K562 (cell line): ENCODE results near the gene SLC25A42. TPM values are rescaled to one million over a fixed set of nuclear protein-coding genes. Genes with fewer than 3 reads are reported as not detected.

Source experiments
- ATAC-seq: fragments of 200-7000 bp; cut with Tn5 transposase; 3 replicates; pipeline ENCODE4 v1.9.1; 2020; ENCODE audit warnings: moderate library complexity
- BruUV-seq: library from RNA; stranded (reverse); fragments of 400-500 nt; replicated peaks from 2 replicates; lab custom pipeline; 2021; lab: Mats Ljungman, UMichigan
- CTCF ChIA-PET: fragments of 300-600 bp; formaldehyde crosslinking; extraction: SDS; loops from one replicate; lab custom pipeline; 2021; ENCODE audit warnings: low intra/inter-chr PET ratio; lab: Yijun Ruan, JAX
- POLR2A ChIA-PET: fragments of 300-600, 350-650 bp; sonication (Branson Sonifier 250); formaldehyde crosslinking; extraction: SDS; loops from one replicate; lab custom pipeline; 2021; ENCODE audit warnings: antibody characterized with exemption, inconsistent platforms; lab: Yijun Ruan, JAX
- DNase-seq, 4 experiments: peaks; one replicate each; pipeline versions ENCODE4 v3.0.0 to v3.0.0-alpha.2; 2011 to 2018; ENCODE audit warnings: low spot score in 3 of 4, mixed read lengths in 3 of 4; ENCODE audit errors: extremely low read depth in 1 of 4
- FAIRE-seq: peaks from 2 replicates; lab custom pipeline; 2011; peaks lifted over from hg19 to GRCh38; lab: Jason Lieb, UNC
- H2AFZ ChIP-seq: 2 replicates; pipeline ENCODE4 v1.6.0; 2011; ENCODE audit warnings: low read depth, low read length, control low read depth, inconsistent platforms
- H3K27ac ChIP-seq: fragments of 200-600 bp; 3 replicates; pipeline ENCODE4 v1.8.0; 2011; ENCODE audit warnings: low read depth, mild to moderate bottlenecking, control low read depth, inconsistent platforms, low read length, moderate library complexity, mixed read lengths; ENCODE audit errors: extremely low read depth
- H3K27me3 ChIP-seq, 2 experiments: fragments of 300-600 bp in 1 of 2; 2 replicates in 1 of 2; 3 replicates in 1 of 2; pipeline versions ENCODE4 v1.6.0 to v1.8.0; 2011; ENCODE audit warnings: inconsistent platforms in 2 of 2, low read length in 2 of 2, mild to moderate bottlenecking in 1 of 2, mixed read lengths in 1 of 2, moderate library complexity in 1 of 2; ENCODE audit not compliant: control insufficient read depth in 2 of 2, insufficient read depth in 2 of 2
- H3K36me3 ChIP-seq: fragments of 300-600 bp; 3 replicates; pipeline ENCODE4 v1.8.0; 2011; ENCODE audit warnings: mild to moderate bottlenecking, low read length, inconsistent platforms; ENCODE audit not compliant: control insufficient read depth, insufficient read depth
- H3K4me1 ChIP-seq, 2 experiments: fragments of 200-600 bp in 1 of 2; replicated peaks in 1 of 2; 2 replicates in 1 of 2; 3 replicates in 1 of 2; pipeline versions ENCODE4 v1.5.1 to v1.8.0; 2011; ENCODE audit warnings: inconsistent platforms in 2 of 2, low read length in 2 of 2, mild to moderate bottlenecking in 1 of 2, mixed read lengths in 1 of 2, moderate library complexity in 1 of 2; ENCODE audit not compliant: control insufficient read depth in 2 of 2, insufficient read depth in 2 of 2
- H3K4me2 ChIP-seq: 2 replicates; pipeline ENCODE4 v1.6.1; 2011; ENCODE audit warnings: low read length, control low read depth, inconsistent platforms, mixed read lengths; ENCODE audit not compliant: insufficient read depth
- H3K4me3 ChIP-seq: fragments of 200-600 bp; sonication (generic), shearing (Covaris generic); 2 replicates; pipeline ENCODE4 v1.5.1; 2016; ENCODE audit warnings: control low read depth, inconsistent platforms
- H3K79me2 ChIP-seq: fragments of 200-600 bp; 3 replicates; pipeline ENCODE4 v1.8.0; 2011; ENCODE audit warnings: low read length, inconsistent platforms; ENCODE audit not compliant: control insufficient read depth, insufficient read depth
- H3K9ac ChIP-seq, 2 experiments: 2 replicates each; pipeline versions ENCODE4 v1.6.0 to v1.6.1; 2011; ENCODE audit warnings: low read depth in 2 of 2, low read length in 2 of 2, control low read depth in 1 of 2, inconsistent platforms in 1 of 2, mild to moderate bottlenecking in 1 of 2, mixed read lengths in 1 of 2; ENCODE audit not compliant: insufficient read depth in 1 of 2
- H3K9me1 ChIP-seq: one replicate; pipeline ENCODE4 v1.6.0; 2011; ENCODE audit warnings: inconsistent platforms, mild to moderate bottlenecking, low read length, moderate library complexity; ENCODE audit not compliant: control insufficient read depth, insufficient read depth
- H3K9me3 ChIP-seq: replicated peaks from 2 replicates; pipeline ENCODE4 v1.5.1; 2011; ENCODE audit warnings: low read depth, low read length, inconsistent platforms; ENCODE audit not compliant: control insufficient read depth, insufficient read depth
- H4K20me1 ChIP-seq: replicated peaks from 2 replicates; pipeline ENCODE4 v1.6.1; 2011; ENCODE audit warnings: low read length, inconsistent platforms, mixed read lengths; ENCODE audit not compliant: control insufficient read depth, insufficient read depth
- CCNT2 ChIP-seq: IDR thresholded peaks from 2 replicates; pipeline ENCODE4 v1.6.1; 2011; ENCODE audit warnings: borderline replicate concordance, low read depth, mild to moderate bottlenecking, moderate library complexity, mixed read lengths, low read length; ENCODE audit not compliant: insufficient read length; ENCODE audit errors: extremely low read depth
- CHCHD3 ChIP-seq: fragments of 250-450 bp; sonication (Bioruptor Pico); IDR thresholded peaks from 2 replicates; pipeline ENCODE4 v2.1.2; 2022; ENCODE audit warnings: mild to moderate bottlenecking
- CSDE1 ChIP-seq, 2 experiments: fragments of 450-650 bp; IDR thresholded peaks; 2 replicates each; pipeline ENCODE4 v1.6.1; 2016; ENCODE audit warnings: mild to moderate bottlenecking in 1 of 2
- ETS2 ChIP-seq: IDR thresholded peaks from 2 replicates; pipeline ENCODE4 v1.6.1; 2016; ENCODE audit warnings: borderline replicate concordance, missing genetic modification characterization, mild to moderate bottlenecking, moderate library complexity, missing compliant biosample characterization; ENCODE audit not compliant: poor library complexity, severe bottlenecking
- FOXK1 ChIP-seq: sonication (generic); formaldehyde crosslinking; IDR thresholded peaks from 2 replicates; pipeline ENCODE4 v1.8.0; 2022; ENCODE audit warnings: missing genetic modification reagents, mild to moderate bottlenecking, borderline replicate concordance
- GABPB2 ChIP-seq: fragments of 250-450 bp; sonication (Bioruptor Pico); conservative IDR thresholded peaks from 2 replicates; pipeline ENCODE4 v1.5.1; 2021; ENCODE audit warnings: mild to moderate bottlenecking
- MYC ChIP-seq, 2 experiments: fragments of 250-450 bp in 1 of 2; sonication (Bioruptor Pico) in 1 of 2; IDR thresholded peaks; 2 replicates each; pipeline versions ENCODE4 v1.5.1 to v1.6.1; 2012 to 2021; ENCODE audit warnings: low read depth in 2 of 2, borderline replicate concordance in 1 of 2, improper control_type of control experiment in 1 of 2, low read length in 1 of 2, mild to moderate bottlenecking in 1 of 2, moderate library complexity in 1 of 2
- NBN ChIP-seq: fragments of 450-650 bp; IDR thresholded peaks from 2 replicates; pipeline ENCODE4 v1.6.1; 2016; ENCODE audit warnings: low read depth, mild to moderate bottlenecking
- POLR2AphosphoS2 ChIP-seq: IDR thresholded peaks from 2 replicates; pipeline ENCODE4 v1.6.1; 2012; ENCODE audit warnings: low read length, improper control_type of control experiment
- TCF7 ChIP-seq: sonication (generic); IDR thresholded peaks from 2 replicates; pipeline ENCODE4 v1.6.1; 2016; ENCODE audit warnings: antibody characterized with exemption, borderline replicate concordance
- ZNF134 ChIP-seq: fragments of 250-450 bp; sonication (Bioruptor Pico); conservative IDR thresholded peaks from 2 replicates; pipeline ENCODE4 v1.4.0; 2020
- ZNF274 ChIP-seq: IDR thresholded peaks from 2 replicates; pipeline ENCODE4 v1.6.1; 2011; ENCODE audit warnings: low read depth, mild to moderate bottlenecking, low read length, moderate library complexity, borderline replicate concordance
- ZNF589 ChIP-seq: fragments of 200-800 bp; sonication (Bioruptor generic); IDR thresholded peaks from 2 replicates; pipeline ENCODE4 v1.6.1; 2016; ENCODE audit warnings: low read depth, missing genetic modification characterization, missing compliant biosample characterization
- ZNF695 ChIP-seq: fragments of 450-650 bp; formaldehyde crosslinking; IDR thresholded peaks from 2 replicates; pipeline ENCODE4 v1.4.0; 2020; ENCODE audit warnings: mild to moderate bottlenecking, moderate library complexity
- WGBS: fragments of 100-300 bp; shearing (Covaris generic); methylation state at CpG from one replicate; pipeline ENCODE4 v1.1.6; 2016; ENCODE audit warnings: low coverage, mixed read lengths; ENCODE audit not compliant: insufficient coverage; ENCODE audit errors: missing lambda C conversion rate; 5-methylcytosine and 5-hydroxymethylcytosine counted together
- in situ Hi-C: fragments of 300-500 bp; cut with MboI; formaldehyde crosslinking; loops from 4 replicates; pipeline ENCODE4 v1.15.0; 2018; ENCODE audit warnings: inconsistent platforms, mixed read lengths
- intact Hi-C: fragments of 100-400 bp; cut with micrococcal nuclease; formaldehyde crosslinking; loops from 2 replicates; pipeline ENCODE4 v1.14.2; 2022
- polyA plus RNA-seq, 8 experiments: library from polyadenylated mRNA; depleted of rRNA in 4 of 8; stranded (reverse) in 5 of 8; unstranded in 3 of 8; fragments of >200 nt; fragmentation: Nextera tagmentation in 2 of 8; fragmentation: Illumina TruSeq in 1 of 8; extraction: Ambion mirVana in 2 of 8; extraction: Trizol in 1 of 8; gene quantifications; 2 replicates each; pipeline versions ENCODE4 v1.2.1 to v1.2.3, GENCODE V29; 2011 to 2014; ENCODE audit warnings: inconsistent platforms in 1 of 8, missing spikeins in 1 of 8
- total RNA-seq, 7 experiments: library from RNA; depleted of rRNA in 6 of 7; stranded (reverse); fragments of >200 nt in 6 of 7; fragmentation: Illumina TruSeq in 2 of 7; extraction: Trizol in 2 of 7; gene quantifications; 2 replicates each; pipeline versions ENCODE4 v1.2.1 to v1.2.3, GENCODE V29; 2011 to 2021; ENCODE audit warnings: low replicate concordance in 1 of 7
- TF ChIP-seq, protein P1 (sequence below): sonication (generic); formaldehyde crosslinking; IDR thresholded peaks from 2 replicates; pipeline ENCODE4 v1.8.0; 2022; ENCODE audit warnings: mild to moderate bottlenecking, low read depth, missing genetic modification reagents
- TF ChIP-seq, protein P2 (sequence below): fragments of 250-450 bp; sonication (Bioruptor Pico); IDR thresholded peaks from 2 replicates; pipeline ENCODE4 v1.5.0; 2020; ENCODE audit warnings: mild to moderate bottlenecking, borderline replicate concordance

SLC25A42 gene
- total and polyA plus RNA-seq, 9 of the 15 experiments (the other 6 are each of a cell fraction or from before 2014, with no cell fraction given): 0.59 to 32.2 (median 14.1) TPM

DNA sequence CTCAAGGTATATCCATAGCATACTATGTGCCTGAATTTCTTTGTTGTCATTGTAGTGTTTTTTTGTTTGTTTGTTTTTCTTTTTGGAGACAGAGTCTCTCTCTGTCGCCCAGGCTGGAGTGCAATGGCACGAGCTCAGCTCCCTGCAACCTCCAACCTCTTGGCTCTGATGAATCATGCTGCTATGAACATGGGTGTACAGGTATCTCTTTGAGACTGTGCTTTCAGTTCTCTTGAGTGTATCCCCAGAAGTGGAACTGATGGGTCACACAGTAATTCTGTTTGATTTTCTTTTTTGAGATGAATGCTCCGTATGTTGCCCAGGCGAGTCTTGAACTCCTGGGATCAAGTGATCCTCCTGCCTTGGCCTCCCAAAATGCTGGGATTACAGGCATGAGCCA is 13.7 kb upstream of the SLC25A42 start:
- peaks cover 0 to 23% of the 10 kb centered on the region in 2 experiments; a peak in 2 of 5 replicates for H3K4me1 ChIP-seq
- in situ Hi-C loops: no loop called here
- no peak overlapping the region for H3K9ac ChIP-seq
- no peak overlapping the region for H2AFZ ChIP-seq
- POLR2A ChIA-PET: interaction anchor here (0.6 to 2.7 kb wide), 3 partner anchors 10 to 852 kb away, joined by 3 to 11 read pairs (median 5); no protein-coding TSS in a partner anchor
- H3K79me2 ChIP-seq: peaks cover 3% of the 10 kb centered on the region; the same call in 2 of the 3 replicates
- no peak overlapping the region for H3K27ac ChIP-seq
- TF ChIP-seq, protein P1, sequence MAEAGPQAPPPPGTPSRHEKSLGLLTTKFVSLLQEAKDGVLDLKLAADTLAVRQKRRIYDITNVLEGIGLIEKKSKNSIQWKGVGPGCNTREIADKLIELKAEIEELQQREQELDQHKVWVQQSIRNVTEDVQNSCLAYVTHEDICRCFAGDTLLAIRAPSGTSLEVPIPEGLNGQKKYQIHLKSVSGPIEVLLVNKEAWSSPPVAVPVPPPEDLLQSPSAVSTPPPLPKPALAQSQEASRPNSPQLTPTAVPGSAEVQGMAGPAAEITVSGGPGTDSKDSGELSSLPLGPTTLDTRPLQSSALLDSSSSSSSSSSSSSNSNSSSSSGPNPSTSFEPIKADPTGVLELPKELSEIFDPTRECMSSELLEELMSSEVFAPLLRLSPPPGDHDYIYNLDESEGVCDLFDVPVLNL (CRISPR knock-in tag): no peak
- TF ChIP-seq NBN: no peak
- TF ChIP-seq GABPB2 (CRISPR knock-in tag): no peak
- no peak for TF ChIP-seq MYC (IDR thresholded peaks at IDR 0.05; ENCODE audit: low read depth, low read length)
- TF ChIP-seq MYC (CRISPR knock-in tag; IDR thresholded peaks at IDR 0.05; ENCODE audit: borderline replicate concordance, low read depth): no peak
- TF ChIP-seq ETS2 (tag): no peak
- TF ChIP-seq CSDE1 (IDR thresholded peaks at IDR 0.05): no peak
- TF ChIP-seq ZNF134 (CRISPR knock-in tag): no peak
- TF ChIP-seq CCNT2: no peak
- TF ChIP-seq ZNF695 (CRISPR knock-in tag): no peak
- no peak for TF ChIP-seq TCF7
- TF ChIP-seq, protein P2, sequence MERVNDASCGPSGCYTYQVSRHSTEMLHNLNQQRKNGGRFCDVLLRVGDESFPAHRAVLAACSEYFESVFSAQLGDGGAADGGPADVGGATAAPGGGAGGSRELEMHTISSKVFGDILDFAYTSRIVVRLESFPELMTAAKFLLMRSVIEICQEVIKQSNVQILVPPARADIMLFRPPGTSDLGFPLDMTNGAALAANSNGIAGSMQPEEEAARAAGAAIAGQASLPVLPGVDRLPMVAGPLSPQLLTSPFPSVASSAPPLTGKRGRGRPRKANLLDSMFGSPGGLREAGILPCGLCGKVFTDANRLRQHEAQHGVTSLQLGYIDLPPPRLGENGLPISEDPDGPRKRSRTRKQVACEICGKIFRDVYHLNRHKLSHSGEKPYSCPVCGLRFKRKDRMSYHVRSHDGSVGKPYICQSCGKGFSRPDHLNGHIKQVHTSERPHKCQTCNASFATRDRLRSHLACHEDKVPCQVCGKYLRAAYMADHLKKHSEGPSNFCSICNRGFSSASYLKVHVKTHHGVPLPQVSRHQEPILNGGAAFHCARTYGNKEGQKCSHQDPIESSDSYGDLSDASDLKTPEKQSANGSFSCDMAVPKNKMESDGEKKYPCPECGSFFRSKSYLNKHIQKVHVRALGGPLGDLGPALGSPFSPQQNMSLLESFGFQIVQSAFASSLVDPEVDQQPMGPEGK: no peak
- TF ChIP-seq POLR2AphosphoS2: no peak
- TF ChIP-seq ZNF589: no peak
- TF ChIP-seq FOXK1 (CRISPR knock-in tag): no peak
- TF ChIP-seq CHCHD3 (CRISPR knock-in tag): no peak
- no peak for TF ChIP-seq ZNF274
- intact Hi-C loops: loop anchor here (10.0 kb wide), 1 partner anchor 275 kb away; the partner anchor contains the start of genes MAU2 and SUGP1
- ATAC-seq: no peak
- BruUV-seq: no TSS peak
- peaks cover 74% of the 10 kb centered on the region for H3K36me3 ChIP-seq
- DNase-seq: no peak
- FAIRE-seq: no peak
- CTCF ChIA-PET: no interaction called here
- no peaks in the 10 kb centered on the region for H3K9me3 ChIP-seq
- no peaks in the 10 kb centered on the region for H3K27me3 ChIP-seq
- H3K4me2 ChIP-seq: no peak overlapping the region
- 92% methylated on average over 4 of the region's 4 CpGs for WGBS
- no peak overlapping the region for H3K4me3 ChIP-seq
- H4K20me1 ChIP-seq: 0 out of 2 replicates have a peak, but pooled peaks cover 4% of the 10 kb centered on the region
- peaks cover 4% of the 10 kb centered on the region for H3K9me1 ChIP-seq
